Jurkat, Clone E6-1 (cell line): ENCODE data around the gene EXOC3L4.
"Not testable (repeated sequence)": the region's sequence is repeated elsewhere in the genome, so short reads cannot be mapped to it uniquely, and the experiment has no call there.

Experiments
- DNase-seq: peaks from one replicate; pipeline ENCODE4 v3.0.0-alpha.2; 2011; ENCODE audit warnings: low read depth, low spot score
- H3K4me3 ChIP-seq: 2 replicates; pipeline ENCODE4 v1.5.1; 2011; ENCODE audit warnings: mild to moderate bottlenecking, low read length, control low read depth, moderate library complexity

The EXOC3L4 gene

GRCh38 chr14:103102689-103103260, 8.2 kb downstream of the EXOC3L4 start:
- H3K4me3 ChIP-seq: no peak overlapping the region
- no peak for DNase-seq

GRCh38 chr14:103103461-103104388, 9.2 kb downstream of the EXOC3L4 start:
- DNase-seq: no peak
- no peak overlapping the region for H3K4me3 ChIP-seq

GRCh38 chr14:103104389-103104653, 9.8 kb downstream of the EXOC3L4 start:
- no peak overlapping the region for H3K4me3 ChIP-seq
- DNase-seq: no peak

- peak; percentile 21 for DNase-seq
- no peak overlapping the region for H3K4me3 ChIP-seq
These were observed 10.3 kb downstream of the EXOC3L4 start for GRCh38 chr14:103104654-103105452.

GRCh38 chr14:103105580-103106150, 11.1 kb downstream of the EXOC3L4 start:
- H3K4me3 ChIP-seq: no peak overlapping the region
- peak; percentile 69 for DNase-seq

GRCh38 chr14:103107455-103107854, 12.9 kb downstream of the EXOC3L4 start:
- H3K4me3 ChIP-seq: no peak overlapping the region
- DNase-seq: no peak

- no peak for DNase-seq
- H3K4me3 ChIP-seq: no peak overlapping the region
These were observed 13.6 kb downstream of the EXOC3L4 start for GRCh38 chr14:103107941-103108748.

- peak; percentile 12 for DNase-seq
- no peak overlapping the region for H3K4me3 ChIP-seq
These were observed 14.3 kb downstream of the EXOC3L4 start for GRCh38 chr14:103108749-103109207.

GRCh38 chr14:103109535-103110441, 15.3 kb downstream of the EXOC3L4 start:
- DNase-seq: no peak
- no peak overlapping the region for H3K4me3 ChIP-seq

- H3K4me3 ChIP-seq: no peak overlapping the region
- no peak for DNase-seq
These were observed 16.2 kb downstream of the EXOC3L4 start for GRCh38 chr14:103110681-103111231.

GRCh38 chr14:103111232-103111868, 16.8 kb downstream of the EXOC3L4 start:
- DNase-seq: no peak
- H3K4me3 ChIP-seq: no peak overlapping the region

- no peak overlapping the region for H3K4me3 ChIP-seq
- DNase-seq: peak; percentile 17
These were observed 18.1 kb downstream of the EXOC3L4 start for GRCh38 chr14:103112400-103113243.

GRCh38 chr14:103113303-103113702, 18.8 kb downstream of the EXOC3L4 start:
- no peak overlapping the region for H3K4me3 ChIP-seq
- DNase-seq: no peak

GRCh38 chr14:103113774-103114173, 19.2 kb downstream of the EXOC3L4 start:
- no peak overlapping the region for H3K4me3 ChIP-seq
- no peak for DNase-seq

- not testable (repeated sequence) for H3K4me3 ChIP-seq, DNase-seq
These were observed 20.7 kb downstream of the EXOC3L4 start for GRCh38 chr14:103115086-103115679.
